Neural progenitor cell (in vitro differentiated cells): ENCODE data around the gene PCNX4.

ENCODE experiments used
- CTCF ChIP-seq: fragments of 200-600 bp; sonication (generic); IDR thresholded peaks from 2 replicates; pipeline ENCODE4 v1.5.1; 2017; ENCODE audit warnings: antibody characterized with exemption, mild to moderate bottlenecking
- EZH2 ChIP-seq: fragments of 200-600 bp; sonication (generic); IDR thresholded peaks from 2 replicates; pipeline ENCODE4 v1.6.1; 2017; ENCODE audit warnings: antibody characterized with exemption, mild to moderate bottlenecking, moderate library complexity

- TF ChIP-seq CTCF, result no peak
- no peak for TF ChIP-seq EZH2
Observed at GRCh38 chr14:60184905-60185555, 93.3 kb downstream of the PCNX4 start.
